AG04450 (cell line): ENCODE results near the gene UAP1. TPM values are rescaled to one million over a fixed set of nuclear protein-coding genes. Genes with fewer than 3 reads are reported as not detected.

Experiments used
- CTCF ChIA-PET: fragments of 300-600, 350-600 bp; formaldehyde crosslinking; extraction: SDS; loops from one replicate; lab custom pipeline; 2022; ENCODE audit warnings: antibody characterized with exemption, inconsistent platforms; lab: Charles Lee
- POLR2A ChIA-PET: fragments of 350-600 bp; formaldehyde crosslinking; extraction: SDS; loops from one replicate; lab custom pipeline; 2021; ENCODE audit warnings: antibody characterized with exemption, inconsistent platforms; lab: Yijun Ruan, JAX
- DNase-seq: peaks from one replicate; pipeline ENCODE4 v3.0.0-alpha.2; 2011; ENCODE audit warnings: low read depth, low spot score
- H3K27ac ChIP-seq: one replicate; pipeline ENCODE4 v1.5.1; 2012; ENCODE audit warnings: low read depth, low read length, control low read depth
- H3K27me3 ChIP-seq: one replicate; pipeline ENCODE4 v1.6.0; 2012; ENCODE audit warnings: low read length; ENCODE audit not compliant: control insufficient read depth, insufficient read depth
- H3K4me3 ChIP-seq: 2 replicates; pipeline ENCODE4 v1.5.1; 2011; ENCODE audit warnings: mild to moderate bottlenecking, low read depth, low read length, control low read depth
- H3K9me3 ChIP-seq: 2 replicates; pipeline ENCODE4 v1.5.1; 2012; ENCODE audit warnings: low read length; ENCODE audit not compliant: control insufficient read depth, insufficient read depth
- CTCF ChIP-seq: IDR thresholded peaks from 2 replicates; pipeline ENCODE4 v1.5.1; 2011; ENCODE audit warnings: low read depth, low read length, control low read depth, inconsistent platforms
- polyA plus RNA-seq: library from polyadenylated mRNA; depleted of rRNA; stranded (reverse); fragments of >200 nt; gene quantifications from 2 replicates; pipeline ENCODE4 v1.2.3, GENCODE V29; 2011

Gene UAP1
- polyA plus RNA-seq, 1 experiment = 85.7 TPM

- POLR2A ChIA-PET = no interaction called here
- DNase-seq = no peak
- no peak overlapping the region for H3K27ac ChIP-seq
- CTCF ChIA-PET = interaction anchor here (0.7 to 2.9 kb wide), 3 partner anchors 10 to 183 kb away, joined by 3 to 14 read pairs (median 3); no protein-coding TSS in a partner anchor
- peaks cover 5% of the 10 kb centered on the region; the same call in 1 of the 2 replicates for H3K9me3 ChIP-seq
- H3K27me3 ChIP-seq = no peaks in the 10 kb centered on the region
- TF ChIP-seq CTCF = no peak
- H3K4me3 ChIP-seq = no peak overlapping the region
Observed at GRCh38 chr1:162616848-162617247, 55.3 kb downstream of the UAP1 start.

DNA sequence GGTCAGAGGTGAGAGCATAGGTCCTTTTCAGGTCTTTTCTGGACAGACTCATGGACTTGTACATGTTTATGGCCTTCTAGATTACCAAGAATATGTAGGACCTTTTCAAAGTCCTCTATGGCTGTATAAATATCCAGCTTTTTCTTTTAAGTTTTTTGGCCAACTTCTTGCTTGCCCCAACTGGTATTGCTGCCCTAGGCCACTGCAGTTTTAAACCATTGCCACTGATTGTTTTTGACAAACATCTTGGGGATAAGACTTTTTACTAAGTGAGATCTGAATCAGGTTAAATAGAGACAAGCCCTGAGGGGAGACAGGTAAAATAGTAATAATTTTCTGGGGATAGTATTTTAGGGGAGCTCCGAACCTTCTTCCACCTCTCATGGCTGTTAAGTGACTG lies 56.0 kb downstream of the UAP1 start:
- H3K4me3 ChIP-seq = no peak overlapping the region
- H3K27me3 ChIP-seq = no peaks in the 10 kb centered on the region
- peaks cover 5% of the 10 kb centered on the region; the same call in 1 of the 2 replicates for H3K9me3 ChIP-seq
- no peak for DNase-seq
- no peak for TF ChIP-seq CTCF
- CTCF ChIA-PET = interaction anchor here (0.6 to 2.9 kb wide), 4 partner anchors 9 to 845 kb away, joined by 3 to 14 read pairs (median 3); no protein-coding TSS in a partner anchor
- H3K27ac ChIP-seq = no peak overlapping the region
- POLR2A ChIA-PET = interaction anchor here (0.7 kb wide), 1 partner anchor 12 kb away, joined by 3 read pairs; no protein-coding TSS in a partner anchor

GRCh38 chr1:162619076-162619475 lies 57.6 kb downstream of the UAP1 start:
- no peak overlapping the region for H3K4me3 ChIP-seq

DNA sequence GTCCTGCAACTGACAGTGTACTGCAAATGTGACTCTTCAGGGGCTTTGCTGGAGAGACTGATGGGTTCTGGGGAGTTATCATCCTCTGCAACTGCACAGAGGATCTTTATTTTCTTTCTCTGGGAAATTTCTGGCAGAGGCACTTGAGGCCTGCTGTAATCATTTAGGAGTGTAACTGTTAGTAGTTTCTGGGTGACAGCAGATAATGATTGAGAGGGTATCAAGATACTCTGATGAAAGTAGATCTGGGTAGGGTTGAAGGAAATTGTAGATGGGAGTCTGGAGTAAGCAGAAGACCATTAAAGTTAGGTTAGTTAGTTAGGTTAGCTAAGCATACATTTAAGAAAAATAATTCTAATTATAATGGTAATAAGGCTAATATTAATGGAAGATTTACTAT lies 59.7 kb downstream of the UAP1 start:
- no peak for TF ChIP-seq CTCF
- Histone ChIP-seq H3K9me3 (peaks cover 5% of the 10 kb centered on the region; the same call in 1 of the 2 replicates), H3K4me3 (no peak overlapping the region), H3K27me3 (no peaks in the 10 kb centered on the region), H3K27ac (no peak overlapping the region)
- ChIA-PET CTCF (interaction anchor here (5.8 kb wide), 1 partner anchor 7 kb away, joined by 43 read pairs; no protein-coding TSS in a partner anchor), POLR2A (no interaction called here)
- no peak for DNase-seq

More at GRCh38 chr1:162619076-162619475, 57.6 kb downstream of the UAP1 start:
- Histone ChIP-seq H3K27ac (no peak overlapping the region), H3K9me3 (peaks cover 5% of the 10 kb centered on the region; the same call in 1 of the 2 replicates), H3K27me3 (no peaks in the 10 kb centered on the region)
- ChIA-PET POLR2A (no interaction called here), CTCF (interaction anchor here (1.1 kb wide), 1 partner anchor 229 kb away, joined by 3 read pairs; no protein-coding TSS in a partner anchor)
- TF ChIP-seq CTCF = no peak
- no peak for DNase-seq

GRCh38 chr1:162625679-162626078 lies 64.2 kb downstream of the UAP1 start:
- Histone ChIP-seq H3K27me3 (no peaks in the 10 kb centered on the region), H3K27ac (no peak overlapping the region), H3K4me3 (no peak overlapping the region), H3K9me3 (no peaks in the 10 kb centered on the region)
- no peak for TF ChIP-seq CTCF
- POLR2A ChIA-PET = no interaction called here
- CTCF ChIA-PET = interaction anchor here (0.6 to 5.8 kb wide), 4 partner anchors 12 to 174 kb away, joined by 4 to 43 read pairs (median 6); no protein-coding TSS in a partner anchor
- no peak for DNase-seq
